SU-DHL-6 (cell line): ENCODE data around the gene DEDD.

Source experiments
- CTCF ChIP-seq: fragments of 200-600 bp; sonication (generic); IDR thresholded peaks from one replicate; pipeline ENCODE4 v1.5.1; 2017; ENCODE audit warnings: antibody characterized with exemption, mild to moderate bottlenecking, low read length, moderate library complexity; ENCODE audit not compliant: insufficient read depth, poor library complexity, severe bottlenecking
- EZH2phosphoT487 ChIP-seq: fragments of 200-600 bp; sonication (generic), shearing (Covaris generic); conservative IDR thresholded peaks from 2 replicates; pipeline ENCODE4 v1.6.1; 2018; ENCODE audit warnings: mild to moderate bottlenecking, antibody characterized with exemption, low read length, moderate library complexity, mixed read lengths

- TF ChIP-seq CTCF (no peak), EZH2phosphoT487 (no peak)
Observed at GRCh38 chr1:161076410-161076809, 56.1 kb downstream of the DEDD start.
